ENCODE data around the gene SLC19A1.

Gene SLC19A1

GRCh38 chr21:45575304-45575992 lies 33.2 kb upstream of the SLC19A1 start:
- Histone ChIP-seq H3K4me1 (ENCODE audit: control insufficient read depth, insufficient read depth, low read depth, low read length) (peaks cover 19% of the 10 kb centered on the region), H3K23ac (ENCODE audit: low read length in 2 of 2) (no peak overlapping the region), H3K27me3 (ENCODE audit: control insufficient read depth in 1 of 2, insufficient read depth in 1 of 2, low read length in 2 of 2) (peaks cover 0 to 84% of the 10 kb centered on the region in 2 experiments), H3K9me3 (ENCODE audit: control insufficient read depth, low read length) (no peaks in the 10 kb centered on the region), H3K36me3 (ENCODE audit: control insufficient read depth in 1 of 2, insufficient read depth in 2 of 2, low read depth in 1 of 2, low read length in 2 of 2) (no peaks in the 10 kb centered on the region), H4K91ac (ENCODE audit: low read length) (no peak overlapping the region), H2BK15ac (ENCODE audit: low read depth, poor library complexity, severe bottlenecking) (no peak overlapping the region), H3K18ac (ENCODE audit: low read depth in 1 of 2, low read length in 2 of 2) (no peak overlapping the region), H3K4ac (ENCODE audit: low read depth in 1 of 2, low read length in 2 of 2) (no peak overlapping the region), H3K14ac (ENCODE audit: low read length in 2 of 2) (no peak overlapping the region), H3K27ac (ENCODE audit: low read length, poor library complexity, severe bottlenecking) (no peak overlapping the region), H2AK5ac (ENCODE audit: low read length, severe bottlenecking) (no peak overlapping the region), H2BK120ac (ENCODE audit: low read depth, low read length) (no peak overlapping the region), H3K4me3 (ENCODE audit: insufficient read depth in 1 of 2, low read depth in 1 of 2, low read length in 2 of 2) (no peak overlapping the region), H2BK12ac (ENCODE audit: low read length in 2 of 2) (no peak overlapping the region), H3K4me2 (ENCODE audit: low read length, poor library complexity, severe bottlenecking) (no peak overlapping the region), H2AFZ (ENCODE audit: low read depth, low read length) (no peak overlapping the region), H3K9ac (ENCODE audit: low read length) (no peak overlapping the region), H4K8ac (ENCODE audit: low read length) (no peak overlapping the region), H3K79me1 (replicated peaks; ENCODE audit: low read length, poor library complexity, severe bottlenecking) (no peaks in the 10 kb centered on the region), H2BK5ac (ENCODE audit: low read depth, low read length, poor library complexity, severe bottlenecking) (no peak overlapping the region)
- DNase-seq = no peak
- WGBS = 91% methylated on average over 23 of the region's 26 CpGs

- Histone ChIP-seq H3K14ac (ENCODE audit: low read length in 2 of 2) (no peak overlapping the region), H3K4ac (ENCODE audit: low read depth in 1 of 2, low read length in 2 of 2) (no peak overlapping the region), H2BK120ac (ENCODE audit: low read depth, low read length) (no peak overlapping the region), H2BK5ac (ENCODE audit: low read depth, low read length, poor library complexity, severe bottlenecking) (no peak overlapping the region), H3K4me3 (ENCODE audit: insufficient read depth in 1 of 2, low read depth in 1 of 2, low read length in 2 of 2) (no peak overlapping the region), H3K9ac (ENCODE audit: low read length) (no peak overlapping the region), H3K36me3 (ENCODE audit: control insufficient read depth in 1 of 2, insufficient read depth in 2 of 2, low read depth in 1 of 2, low read length in 2 of 2) (no peaks in the 10 kb centered on the region), H3K18ac (ENCODE audit: low read depth in 1 of 2, low read length in 2 of 2) (no peak overlapping the region), H2BK12ac (ENCODE audit: low read length in 2 of 2) (peak overlapping the region in 1 of 2 experiments; percentile 26), H3K4me2 (ENCODE audit: low read length, poor library complexity, severe bottlenecking) (no peak overlapping the region), H4K91ac (ENCODE audit: low read length) (no peak overlapping the region), H2AK5ac (ENCODE audit: low read length, severe bottlenecking) (no peak overlapping the region), H3K27ac (ENCODE audit: low read length, poor library complexity, severe bottlenecking) (no peak overlapping the region), H2AFZ (ENCODE audit: low read depth, low read length) (no peak overlapping the region), H3K9me3 (ENCODE audit: control insufficient read depth, low read length) (no peaks in the 10 kb centered on the region), H4K8ac (ENCODE audit: low read length) (no peak overlapping the region), H3K23ac (ENCODE audit: low read length in 2 of 2) (no peak overlapping the region), H3K27me3 (ENCODE audit: control insufficient read depth in 1 of 2, insufficient read depth in 1 of 2, low read length in 2 of 2) (peaks cover 0 to 79% of the 10 kb centered on the region in 2 experiments), H3K4me1 (ENCODE audit: control insufficient read depth, insufficient read depth, low read depth, low read length) (peaks cover 18% of the 10 kb centered on the region), H2BK15ac (ENCODE audit: low read depth, poor library complexity, severe bottlenecking) (no peak overlapping the region), H3K79me1 (replicated peaks; ENCODE audit: low read length, poor library complexity, severe bottlenecking) (no peaks in the 10 kb centered on the region)
- no peak for DNase-seq
- 84% methylated on average over 11 of the region's 14 CpGs for WGBS
Observed at GRCh38 chr21:45574691-45575090, 32.5 kb upstream of the SLC19A1 start.

GRCh38 chr21:45574081-45574501 lies 31.9 kb upstream of the SLC19A1 start:
- H2AK5ac ChIP-seq (ENCODE audit: low read length, severe bottlenecking) = no peak overlapping the region
- no peak overlapping the region for H4K91ac ChIP-seq (ENCODE audit: low read length)
- H3K4me1 ChIP-seq (ENCODE audit: control insufficient read depth, insufficient read depth, low read depth, low read length) = peaks cover 18% of the 10 kb centered on the region
- no peak overlapping the region for H3K4me2 ChIP-seq (ENCODE audit: low read length, poor library complexity, severe bottlenecking)
- no peak overlapping the region for H3K14ac ChIP-seq (ENCODE audit: low read length in 2 of 2)
- no peak overlapping the region for H2BK120ac ChIP-seq (ENCODE audit: low read depth, low read length)
- H4K8ac ChIP-seq (ENCODE audit: low read length) = no peak overlapping the region
- no peaks in the 10 kb centered on the region for H3K9me3 ChIP-seq (ENCODE audit: control insufficient read depth, low read length)
- H3K36me3 ChIP-seq (ENCODE audit: control insufficient read depth in 1 of 2, insufficient read depth in 2 of 2, low read depth in 1 of 2, low read length in 2 of 2) = no peaks in the 10 kb centered on the region
- H2BK15ac ChIP-seq (ENCODE audit: low read depth, poor library complexity, severe bottlenecking) = no peak overlapping the region
- H3K18ac ChIP-seq (ENCODE audit: low read depth in 1 of 2, low read length in 2 of 2) = no peak overlapping the region
- 77% methylated on average over 25 of the region's 25 CpGs for WGBS
- H3K27me3 ChIP-seq (ENCODE audit: control insufficient read depth in 1 of 2, insufficient read depth in 1 of 2, low read length in 2 of 2) = peaks cover 0 to 83% of the 10 kb centered on the region in 2 experiments
- no peak overlapping the region for H2BK5ac ChIP-seq (ENCODE audit: low read depth, low read length, poor library complexity, severe bottlenecking)
- no peak overlapping the region for H3K9ac ChIP-seq (ENCODE audit: low read length)
- H3K4ac ChIP-seq (ENCODE audit: low read depth in 1 of 2, low read length in 2 of 2) = no peak overlapping the region
- H2BK12ac ChIP-seq (ENCODE audit: low read length in 2 of 2) = no peak overlapping the region
- H2AFZ ChIP-seq (ENCODE audit: low read depth, low read length) = no peak overlapping the region
- H3K27ac ChIP-seq (ENCODE audit: low read length, poor library complexity, severe bottlenecking) = no peak overlapping the region
- no peak overlapping the region for H3K23ac ChIP-seq (ENCODE audit: low read length in 2 of 2)
- DNase-seq = no peak
- H3K4me3 ChIP-seq (ENCODE audit: insufficient read depth in 1 of 2, low read depth in 1 of 2, low read length in 2 of 2) = no peak overlapping the region
- H3K79me1 ChIP-seq (replicated peaks; ENCODE audit: low read length, poor library complexity, severe bottlenecking) = no peaks in the 10 kb centered on the region

GRCh38 chr21:45573452-45574035 lies 31.3 kb upstream of the SLC19A1 start:
- Histone ChIP-seq H3K14ac (ENCODE audit: low read length in 2 of 2) (no peak overlapping the region), H3K36me3 (ENCODE audit: control insufficient read depth in 1 of 2, insufficient read depth in 2 of 2, low read depth in 1 of 2, low read length in 2 of 2) (no peaks in the 10 kb centered on the region), H2BK5ac (ENCODE audit: low read depth, low read length, poor library complexity, severe bottlenecking) (no peak overlapping the region), H4K91ac (ENCODE audit: low read length) (no peak overlapping the region), H3K27me3 (ENCODE audit: control insufficient read depth in 1 of 2, insufficient read depth in 1 of 2, low read length in 2 of 2) (peaks cover 0 to 88% of the 10 kb centered on the region in 2 experiments), H3K4me1 (ENCODE audit: control insufficient read depth, insufficient read depth, low read depth, low read length) (peaks cover 18% of the 10 kb centered on the region), H3K27ac (ENCODE audit: low read length, poor library complexity, severe bottlenecking) (no peak overlapping the region), H2AK5ac (ENCODE audit: low read length, severe bottlenecking) (no peak overlapping the region), H3K23ac (ENCODE audit: low read length in 2 of 2) (no peak overlapping the region), H2AFZ (ENCODE audit: low read depth, low read length) (no peak overlapping the region), H3K4me3 (ENCODE audit: insufficient read depth in 1 of 2, low read depth in 1 of 2, low read length in 2 of 2) (peak overlapping the region in 1 of 2 experiments; percentile 33), H2BK120ac (ENCODE audit: low read depth, low read length) (no peak overlapping the region), H3K79me1 (replicated peaks; ENCODE audit: low read length, poor library complexity, severe bottlenecking) (no peaks in the 10 kb centered on the region), H4K8ac (ENCODE audit: low read length) (no peak overlapping the region), H3K9ac (ENCODE audit: low read length) (no peak overlapping the region), H2BK12ac (ENCODE audit: low read length in 2 of 2) (no peak overlapping the region), H3K9me3 (ENCODE audit: control insufficient read depth, low read length) (no peaks in the 10 kb centered on the region), H3K4me2 (ENCODE audit: low read length, poor library complexity, severe bottlenecking) (no peak overlapping the region), H3K18ac (ENCODE audit: low read depth in 1 of 2, low read length in 2 of 2) (no peak overlapping the region), H3K4ac (ENCODE audit: low read depth in 1 of 2, low read length in 2 of 2) (no peak overlapping the region), H2BK15ac (ENCODE audit: low read depth, poor library complexity, severe bottlenecking) (no peak overlapping the region)
- WGBS = 79% methylated on average over 14 of the region's 14 CpGs
- DNase-seq = no peak

Data from mesenchymal stem cell (in vitro differentiated cells and primary cell).